ENCODE measurements around the gene GNAT2. TPM values are rescaled to one million over a fixed set of nuclear protein-coding genes. Genes with fewer than 3 reads are reported as not detected.

The GNAT2 gene
- total RNA-seq, 2 experiments from 2014 or later = not detected

GRCh38 chr1:109589177-109589576 lies 30.2 kb downstream of the GNAT2 start:
- no peak overlapping the region for H3K4me3 Mint-ChIP-seq
- Histone ChIP-seq H3K9me3 (ENCODE audit: control insufficient read depth in 1 of 2, insufficient read depth in 1 of 2, low read length in 2 of 2) (no peaks in the 10 kb centered on the region), H3K4me3 (ENCODE audit: low read length) (no peak overlapping the region), H3K27me3 (ENCODE audit: control insufficient read depth in 1 of 2, insufficient read depth in 2 of 2, low read length in 2 of 2) (no peaks in the 10 kb centered on the region), H3K36me3 (ENCODE audit: insufficient read depth, low read length) (peaks cover 83% of the 10 kb centered on the region), H3K4me1 (ENCODE audit: insufficient read depth, low read length) (no peaks in the 10 kb centered on the region), H3K27ac (ENCODE audit: low read depth in 1 of 2, low read length in 2 of 2) (no peak overlapping the region)
- H3K4me1 Mint-ChIP-seq (ENCODE audit: low read depth) = no peaks in the 10 kb centered on the region
- TF ChIP-seq CTCF (IDR thresholded peaks at IDR 0.05) = no peak
- ATAC-seq (ENCODE audit: poor library complexity) (no peak), DNase-seq (no peak)
- peaks cover 94% of the 10 kb centered on the region for H3K36me3 Mint-ChIP-seq (ENCODE audit: low read depth)
- CTCF ChIA-PET = no interaction called here
- intact Hi-C loops (cut with DNase I, micrococcal nuclease) = no loop called here
- no peaks in the 10 kb centered on the region for H3K27me3 Mint-ChIP-seq
- H3K27ac Mint-ChIP-seq = peak overlapping the region; percentile 34
- H3K9me3 Mint-ChIP-seq = no peaks in the 10 kb centered on the region
- POLR2A ChIA-PET = interaction anchor here (0.7 kb wide), 1 partner anchor 315 kb away, joined by 3 read pairs; no protein-coding TSS in a partner anchor

- Mint-ChIP-seq H3K9me3 (no peaks in the 10 kb centered on the region), H3K27ac (no peak overlapping the region), H3K4me3 (no peak overlapping the region), H3K36me3 (ENCODE audit: low read depth) (peaks cover 89% of the 10 kb centered on the region), H3K27me3 (no peaks in the 10 kb centered on the region), H3K4me1 (ENCODE audit: low read depth) (no peaks in the 10 kb centered on the region)
- intact Hi-C loops (cut with DNase I, micrococcal nuclease) = no loop called here
- no peak overlapping the region for H3K27ac ChIP-seq (ENCODE audit: low read depth in 1 of 2, low read length in 2 of 2)
- ChIA-PET POLR2A (no interaction called here), CTCF (no interaction called here)
- no peak overlapping the region for H3K4me3 ChIP-seq (ENCODE audit: low read length)
- no peaks in the 10 kb centered on the region for H3K27me3 ChIP-seq (ENCODE audit: control insufficient read depth in 1 of 2, insufficient read depth in 2 of 2, low read length in 2 of 2)
- DNase-seq = no peak
- no peaks in the 10 kb centered on the region for H3K9me3 ChIP-seq (ENCODE audit: control insufficient read depth in 1 of 2, insufficient read depth in 1 of 2, low read length in 2 of 2)
- peaks cover 89% of the 10 kb centered on the region for H3K36me3 ChIP-seq (ENCODE audit: insufficient read depth, low read length)
- no peaks in the 10 kb centered on the region for H3K4me1 ChIP-seq (ENCODE audit: insufficient read depth, low read length)
- TF ChIP-seq CTCF (IDR thresholded peaks at IDR 0.05) = no peak
- ATAC-seq (ENCODE audit: poor library complexity) = no peak
These were observed 33.4 kb downstream of the GNAT2 start for GRCh38 chr1:109586055-109586454.

GRCh38 chr1:109584766-109585165 lies 34.6 kb downstream of the GNAT2 start:
- H3K36me3 Mint-ChIP-seq (ENCODE audit: low read depth) = peaks cover 89% of the 10 kb centered on the region
- H3K27me3 Mint-ChIP-seq = no peaks in the 10 kb centered on the region
- ChIA-PET POLR2A (no interaction called here), CTCF (no interaction called here)
- H3K9me3 Mint-ChIP-seq = no peaks in the 10 kb centered on the region
- Histone ChIP-seq H3K4me3 (ENCODE audit: low read length) (no peak overlapping the region), H3K27ac (ENCODE audit: low read depth in 1 of 2, low read length in 2 of 2) (no peak overlapping the region), H3K4me1 (ENCODE audit: insufficient read depth, low read length) (no peaks in the 10 kb centered on the region), H3K9me3 (ENCODE audit: control insufficient read depth in 1 of 2, insufficient read depth in 1 of 2, low read length in 2 of 2) (no peaks in the 10 kb centered on the region), H3K36me3 (ENCODE audit: insufficient read depth, low read length) (peaks cover 90% of the 10 kb centered on the region), H3K27me3 (ENCODE audit: control insufficient read depth in 1 of 2, insufficient read depth in 2 of 2, low read length in 2 of 2) (no peaks in the 10 kb centered on the region)
- intact Hi-C loops (cut with DNase I, micrococcal nuclease) = no loop called here
- no peak overlapping the region for H3K4me3 Mint-ChIP-seq
- DNase-seq (no peak), ATAC-seq (ENCODE audit: poor library complexity) (no peak)
- no peak for TF ChIP-seq CTCF (IDR thresholded peaks at IDR 0.05)
- H3K27ac Mint-ChIP-seq = no peak overlapping the region
- no peaks in the 10 kb centered on the region for H3K4me1 Mint-ChIP-seq (ENCODE audit: low read depth)
